GM12872 (cell line): ENCODE measurements around the gene DMWD.

Experiments used
- TF ChIP-seq, protein P1 (sequence below): IDR thresholded peaks from 3 replicates; pipeline ENCODE4 v1.5.1; 2011; ENCODE audit warnings: low read depth, mild to moderate bottlenecking, low read length, moderate library complexity; ENCODE audit not compliant: insufficient read depth

The DMWD gene

GRCh38 chr19:45766869-45767346 lies 25.7 kb downstream of the DMWD start:
- TF ChIP-seq, protein P1, sequence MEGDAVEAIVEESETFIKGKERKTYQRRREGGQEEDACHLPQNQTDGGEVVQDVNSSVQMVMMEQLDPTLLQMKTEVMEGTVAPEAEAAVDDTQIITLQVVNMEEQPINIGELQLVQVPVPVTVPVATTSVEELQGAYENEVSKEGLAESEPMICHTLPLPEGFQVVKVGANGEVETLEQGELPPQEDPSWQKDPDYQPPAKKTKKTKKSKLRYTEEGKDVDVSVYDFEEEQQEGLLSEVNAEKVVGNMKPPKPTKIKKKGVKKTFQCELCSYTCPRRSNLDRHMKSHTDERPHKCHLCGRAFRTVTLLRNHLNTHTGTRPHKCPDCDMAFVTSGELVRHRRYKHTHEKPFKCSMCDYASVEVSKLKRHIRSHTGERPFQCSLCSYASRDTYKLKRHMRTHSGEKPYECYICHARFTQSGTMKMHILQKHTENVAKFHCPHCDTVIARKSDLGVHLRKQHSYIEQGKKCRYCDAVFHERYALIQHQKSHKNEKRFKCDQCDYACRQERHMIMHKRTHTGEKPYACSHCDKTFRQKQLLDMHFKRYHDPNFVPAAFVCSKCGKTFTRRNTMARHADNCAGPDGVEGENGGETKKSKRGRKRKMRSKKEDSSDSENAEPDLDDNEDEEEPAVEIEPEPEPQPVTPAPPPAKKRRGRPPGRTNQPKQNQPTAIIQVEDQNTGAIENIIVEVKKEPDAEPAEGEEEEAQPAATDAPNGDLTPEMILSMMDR = no peak

DNA sequence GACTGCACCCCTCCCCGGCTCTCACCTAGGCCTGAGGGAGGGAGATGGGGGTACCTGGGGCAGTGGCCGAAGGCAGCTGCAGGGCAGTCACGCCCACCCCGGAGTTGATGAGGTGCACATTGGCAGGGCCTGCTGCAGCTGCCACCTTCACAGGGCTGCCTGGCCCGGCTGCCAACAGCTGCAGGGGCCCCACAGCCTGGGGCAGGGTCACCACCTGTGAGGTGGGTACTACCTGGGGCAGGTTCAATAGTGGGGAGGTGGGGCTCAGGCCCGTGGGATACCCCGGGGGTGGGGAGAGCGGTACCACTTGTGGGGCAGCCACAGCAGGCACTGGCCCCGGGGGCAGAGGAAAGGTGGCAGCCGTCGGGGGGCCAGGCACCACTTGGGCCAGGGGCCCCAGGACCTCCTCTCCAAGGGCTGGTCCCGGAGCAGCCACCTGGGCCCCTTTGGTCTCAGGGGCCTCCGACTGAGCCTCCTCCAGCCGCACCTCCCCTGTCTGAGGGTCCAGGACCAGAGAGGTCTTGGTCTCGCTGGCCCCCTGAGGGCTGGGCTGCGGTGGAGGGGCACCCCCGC lies 26.3 kb downstream of the DMWD start:
- TF ChIP-seq, protein P1 = no peak

DNA sequence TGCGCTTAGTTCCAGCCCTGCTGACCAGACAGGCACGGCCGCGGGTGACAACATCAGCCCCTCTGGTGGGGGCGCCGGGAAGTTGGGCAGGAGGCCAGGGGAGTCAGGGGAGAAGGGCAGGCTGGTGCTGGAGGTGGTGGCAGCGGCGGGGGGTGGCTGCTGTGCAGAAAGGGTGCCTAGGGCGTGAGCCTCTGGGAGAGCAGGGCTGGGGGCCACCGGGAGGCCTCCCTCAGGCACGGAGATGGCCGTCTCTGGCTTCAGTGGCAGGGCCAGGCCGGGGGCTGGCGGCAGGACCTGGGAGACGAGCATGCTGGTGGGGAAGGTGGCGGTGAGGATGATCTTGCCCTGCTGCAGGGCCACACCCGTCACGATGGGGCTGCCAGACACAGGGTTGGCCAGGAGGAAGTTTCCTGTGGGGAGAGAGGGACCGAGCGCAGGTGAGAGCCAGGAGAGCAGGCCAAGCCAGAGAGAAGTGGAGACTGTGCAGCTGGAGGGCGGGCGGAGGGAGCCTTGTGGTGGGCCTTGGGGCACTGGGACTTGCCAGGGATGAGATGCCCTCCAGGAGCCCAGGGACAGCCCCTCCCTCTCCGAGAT lies 26.8 kb downstream of the DMWD start:
- TF ChIP-seq, protein P1 = no peak

DNA sequence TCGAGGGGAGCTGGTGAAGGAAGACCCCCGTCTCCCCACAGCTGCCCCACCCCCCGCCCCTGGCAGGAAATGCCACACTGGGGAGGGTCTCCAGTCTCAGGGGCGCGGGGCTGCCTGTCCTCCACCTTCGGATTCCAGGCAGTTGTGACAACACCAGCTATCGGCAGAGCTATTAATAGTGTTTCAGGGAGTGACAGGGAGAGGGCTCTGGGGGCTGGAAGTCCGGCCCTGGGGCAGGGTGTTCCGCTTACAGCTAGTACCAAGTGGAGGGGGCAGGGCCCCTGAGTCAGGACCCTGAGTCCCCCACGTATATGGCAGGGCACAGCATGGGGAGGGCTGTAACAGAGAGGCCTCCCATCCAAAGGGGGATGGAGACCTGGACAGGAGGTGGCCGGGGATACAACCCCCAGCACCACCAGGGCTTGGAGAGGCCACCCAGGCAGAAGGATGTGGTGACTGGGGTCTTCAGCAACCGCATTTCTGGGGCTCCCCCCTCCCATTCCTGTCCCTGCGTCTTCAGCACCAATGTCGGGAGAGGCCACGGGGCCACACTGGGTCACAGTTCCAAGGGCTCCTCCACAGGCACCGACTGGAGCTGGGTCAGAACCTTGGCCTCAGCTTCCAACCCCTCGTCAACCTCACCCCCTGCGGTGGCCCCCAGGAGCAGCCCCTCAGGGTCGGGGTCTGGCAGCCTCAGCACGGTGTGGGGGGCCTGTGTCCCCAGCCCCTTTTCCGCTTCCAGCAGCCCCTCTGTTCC lies 27.5 kb downstream of the DMWD start:
- TF ChIP-seq, protein P1 = no peak

DNA sequence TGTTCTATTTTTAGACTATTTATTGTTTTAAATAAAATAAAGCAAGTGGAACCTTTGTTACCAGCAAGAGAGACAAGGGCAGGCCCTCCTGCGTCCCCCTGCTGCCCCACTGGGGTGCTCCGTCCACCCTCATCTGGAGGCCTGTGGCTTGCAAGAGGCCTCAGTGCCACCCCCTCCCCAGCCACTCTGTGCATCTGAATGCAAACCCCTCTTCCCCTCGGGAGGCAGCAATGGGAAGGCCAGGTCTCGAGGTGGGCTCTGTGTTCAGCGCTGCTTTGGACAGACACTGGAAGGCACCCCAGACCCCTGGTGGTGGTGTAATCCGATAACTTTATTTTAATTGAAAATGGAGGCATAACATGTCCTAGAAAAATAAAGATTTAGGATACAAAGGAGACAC lies 28.2 kb downstream of the DMWD start:
- TF ChIP-seq, protein P1 = no peak

DNA sequence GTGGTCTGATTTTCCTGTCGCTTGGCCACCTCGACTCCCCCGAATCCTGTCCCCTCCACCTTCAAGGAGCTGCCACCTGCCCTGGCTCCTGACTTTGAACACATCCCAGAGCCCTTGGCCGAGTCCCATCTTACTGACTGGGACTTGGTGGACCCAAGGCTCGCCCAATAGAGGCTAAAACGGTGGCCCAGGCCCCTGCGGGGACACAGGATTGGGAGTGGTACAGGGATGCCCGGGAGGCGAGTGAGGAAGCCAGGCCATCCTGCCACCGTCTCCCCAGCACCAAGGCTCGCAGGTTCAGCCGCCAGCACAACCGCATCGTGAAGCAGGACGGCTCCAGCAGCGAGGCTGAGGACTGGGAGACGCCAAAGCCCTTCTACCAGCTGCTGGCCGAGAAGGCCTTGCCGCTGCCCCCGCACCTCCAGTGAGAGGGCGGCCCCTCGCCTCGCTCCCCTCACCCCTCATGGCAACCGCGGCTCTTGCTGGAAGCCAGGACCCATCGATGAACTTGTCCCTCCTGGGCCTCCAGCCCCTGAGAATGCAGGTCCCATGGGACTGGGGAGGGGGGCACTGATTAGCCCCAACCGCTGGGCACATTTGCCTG lies 28.9 kb downstream of the DMWD start:
- TF ChIP-seq, protein P1 = no peak
